Endometrial microvascular endothelial cells (primary cell): Measurements from ENCODE around the gene MET. TPM values are rescaled to one million over a fixed set of nuclear protein-coding genes. Genes with fewer than 3 reads are reported as not detected.

Experiments
- in situ Hi-C: cut with HindIII; loops from 2 replicates; pipeline ENCODE4 v1.10.0; 2017; ENCODE audit warnings: low sequenced_read_pairs, low pct_unique_long_range_greater_than_20kb; ENCODE audit errors: inconsistent ontology term
- total RNA-seq: library from RNA; depleted of rRNA; stranded (reverse); fragments of >200 nt; gene quantifications from one replicate; pipeline ENCODE4 v1.2.3, GENCODE V29; 2015; ENCODE audit errors: inconsistent ontology term

The MET gene
- total RNA-seq, 1 donor from 2014 or later: 32.7 TPM

DNA sequence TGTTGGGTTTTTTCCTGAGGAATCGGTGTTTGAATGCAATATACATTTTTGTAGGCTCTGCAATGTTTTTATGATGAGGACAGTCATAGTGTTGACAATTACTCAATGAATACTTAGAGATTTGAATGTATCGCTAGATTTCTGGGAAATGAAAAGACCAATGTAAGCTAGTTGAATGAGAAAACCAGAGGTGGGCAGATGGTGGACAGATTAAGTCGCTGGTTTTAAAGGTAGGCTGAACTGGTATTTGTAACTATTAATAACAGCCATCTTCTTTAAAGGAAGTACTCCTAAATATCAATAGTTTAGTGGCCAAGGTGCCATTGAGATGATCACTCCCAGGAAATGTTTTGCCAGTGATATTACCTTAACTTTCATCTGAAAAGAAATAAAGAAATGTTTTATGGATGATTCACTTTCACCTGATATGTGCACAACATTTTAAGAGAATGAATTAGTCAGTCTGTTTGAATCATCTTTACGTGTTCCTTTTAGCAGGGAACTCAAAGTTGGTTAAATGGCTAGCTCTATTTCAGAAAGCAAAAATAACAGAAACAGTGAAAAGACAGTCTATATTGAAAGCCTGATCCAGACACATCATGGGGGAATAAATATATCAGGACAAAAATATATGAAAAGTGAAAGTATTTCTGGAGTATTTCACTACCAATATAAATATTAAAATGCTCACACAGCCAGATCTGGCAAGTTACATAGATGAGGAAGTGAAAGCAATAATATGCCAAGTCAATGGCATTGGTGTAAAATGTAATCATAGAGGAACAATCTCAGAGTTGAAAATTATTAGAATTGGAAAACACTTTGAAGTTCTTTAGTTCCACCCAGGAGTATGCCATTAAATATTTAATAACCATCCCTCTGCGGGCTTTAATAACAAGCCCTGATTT is 20.7 kb downstream of the MET start:
- in situ Hi-C loops: no loop called here

DNA sequence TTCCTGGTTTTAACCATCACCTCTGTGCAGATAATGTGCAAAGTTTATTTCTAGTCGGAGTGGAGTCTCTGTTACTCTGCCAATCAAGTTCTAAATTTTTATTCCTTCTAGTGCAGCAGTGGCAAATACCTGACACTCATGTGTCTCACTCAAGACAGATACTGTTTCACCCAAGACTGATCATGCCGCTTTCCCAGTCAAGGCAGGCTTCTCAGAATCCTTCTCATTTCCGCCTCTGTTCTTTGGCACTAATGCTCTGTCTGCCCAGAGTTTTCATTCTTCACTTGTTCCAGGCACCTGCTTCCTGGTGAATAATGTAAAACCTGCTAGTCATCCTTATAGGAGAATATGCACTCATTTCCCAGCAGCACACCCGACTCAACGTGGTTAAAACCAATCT is 24.7 kb downstream of the MET start:
- in situ Hi-C loops: no loop called here

DNA sequence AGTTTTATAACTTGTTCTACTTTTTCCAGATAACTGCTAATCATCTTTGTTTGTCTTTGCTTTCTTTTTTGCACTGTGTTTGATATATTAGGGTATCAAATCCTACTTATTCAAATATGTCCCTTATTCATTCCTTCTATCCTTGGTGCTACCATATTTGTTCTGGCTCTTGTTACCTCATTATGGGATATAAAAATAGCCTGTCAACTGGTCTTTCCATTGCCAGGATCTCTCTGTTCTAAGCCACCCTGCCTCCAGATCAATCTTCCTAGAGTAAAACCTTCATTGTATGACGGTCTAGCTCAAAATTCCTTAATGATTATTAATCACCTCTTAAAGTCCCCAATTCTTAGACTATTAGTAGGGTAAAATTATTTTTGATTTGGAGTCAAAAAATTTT is 25.2 kb downstream of the MET start:
- in situ Hi-C loops: no loop called here

DNA sequence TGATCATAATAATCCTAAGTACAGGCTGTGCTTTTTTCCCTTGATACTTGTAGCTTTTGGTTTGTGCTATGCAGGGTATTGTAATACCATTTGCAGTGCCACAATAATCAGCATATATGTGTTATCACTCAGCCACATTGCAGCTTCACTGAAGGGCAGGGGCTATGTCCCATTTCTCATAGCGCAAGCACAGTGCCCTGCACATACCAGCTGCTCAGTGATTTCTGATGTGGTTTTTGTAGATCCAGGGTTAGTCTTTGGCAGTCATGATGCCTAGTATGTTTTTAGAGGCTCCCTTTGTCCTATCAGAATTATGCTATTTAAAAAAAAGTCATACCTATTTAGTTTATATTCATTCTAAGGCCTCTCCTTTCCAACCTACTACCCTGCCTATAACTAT is 25.8 kb downstream of the MET start:
- in situ Hi-C loops: no loop called here

DNA sequence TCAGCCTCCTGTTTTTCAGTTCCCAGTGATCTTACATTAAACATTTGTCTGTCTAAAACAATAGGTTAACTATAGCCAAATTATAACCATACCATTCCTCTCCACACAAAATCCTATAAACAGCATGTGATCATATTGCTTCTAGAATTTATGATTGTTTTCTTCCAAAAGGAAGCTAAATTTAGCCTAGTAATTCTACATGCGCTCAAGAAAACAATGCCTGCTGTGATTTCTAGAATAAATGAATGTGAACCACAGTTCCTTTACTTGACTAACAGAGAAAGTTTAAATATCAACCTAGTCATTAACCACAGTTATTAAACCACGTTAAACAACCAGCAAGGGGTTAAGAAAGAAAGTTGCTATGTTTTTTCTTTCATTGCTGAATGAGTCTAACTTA is 26.4 kb downstream of the MET start:
- in situ Hi-C loops: no loop called here

DNA sequence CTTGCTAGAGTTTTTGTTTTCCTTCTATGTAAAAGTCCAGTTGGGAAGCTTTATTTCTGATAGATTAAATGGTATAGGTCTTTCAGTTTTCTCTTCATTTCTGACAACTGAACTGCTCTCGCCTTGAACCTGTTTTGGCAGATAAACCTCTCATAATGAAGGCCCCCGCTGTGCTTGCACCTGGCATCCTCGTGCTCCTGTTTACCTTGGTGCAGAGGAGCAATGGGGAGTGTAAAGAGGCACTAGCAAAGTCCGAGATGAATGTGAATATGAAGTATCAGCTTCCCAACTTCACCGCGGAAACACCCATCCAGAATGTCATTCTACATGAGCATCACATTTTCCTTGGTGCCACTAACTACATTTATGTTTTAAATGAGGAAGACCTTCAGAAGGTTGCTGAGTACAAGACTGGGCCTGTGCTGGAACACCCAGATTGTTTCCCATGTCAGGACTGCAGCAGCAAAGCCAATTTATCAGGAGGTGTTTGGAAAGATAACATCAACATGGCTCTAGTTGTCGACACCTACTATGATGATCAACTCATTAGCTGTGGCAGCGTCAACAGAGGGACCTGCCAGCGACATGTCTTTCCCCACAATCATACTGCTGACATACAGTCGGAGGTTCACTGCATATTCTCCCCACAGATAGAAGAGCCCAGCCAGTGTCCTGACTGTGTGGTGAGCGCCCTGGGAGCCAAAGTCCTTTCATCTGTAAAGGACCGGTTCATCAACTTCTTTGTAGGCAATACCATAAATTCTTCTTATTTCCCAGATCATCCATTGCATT is 27.1 kb downstream of the MET start:
- in situ Hi-C loops: no loop called here

DNA sequence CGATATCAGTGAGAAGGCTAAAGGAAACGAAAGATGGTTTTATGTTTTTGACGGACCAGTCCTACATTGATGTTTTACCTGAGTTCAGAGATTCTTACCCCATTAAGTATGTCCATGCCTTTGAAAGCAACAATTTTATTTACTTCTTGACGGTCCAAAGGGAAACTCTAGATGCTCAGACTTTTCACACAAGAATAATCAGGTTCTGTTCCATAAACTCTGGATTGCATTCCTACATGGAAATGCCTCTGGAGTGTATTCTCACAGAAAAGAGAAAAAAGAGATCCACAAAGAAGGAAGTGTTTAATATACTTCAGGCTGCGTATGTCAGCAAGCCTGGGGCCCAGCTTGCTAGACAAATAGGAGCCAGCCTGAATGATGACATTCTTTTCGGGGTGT is 27.7 kb downstream of the MET start:
- in situ Hi-C loops: no loop called here

DNA sequence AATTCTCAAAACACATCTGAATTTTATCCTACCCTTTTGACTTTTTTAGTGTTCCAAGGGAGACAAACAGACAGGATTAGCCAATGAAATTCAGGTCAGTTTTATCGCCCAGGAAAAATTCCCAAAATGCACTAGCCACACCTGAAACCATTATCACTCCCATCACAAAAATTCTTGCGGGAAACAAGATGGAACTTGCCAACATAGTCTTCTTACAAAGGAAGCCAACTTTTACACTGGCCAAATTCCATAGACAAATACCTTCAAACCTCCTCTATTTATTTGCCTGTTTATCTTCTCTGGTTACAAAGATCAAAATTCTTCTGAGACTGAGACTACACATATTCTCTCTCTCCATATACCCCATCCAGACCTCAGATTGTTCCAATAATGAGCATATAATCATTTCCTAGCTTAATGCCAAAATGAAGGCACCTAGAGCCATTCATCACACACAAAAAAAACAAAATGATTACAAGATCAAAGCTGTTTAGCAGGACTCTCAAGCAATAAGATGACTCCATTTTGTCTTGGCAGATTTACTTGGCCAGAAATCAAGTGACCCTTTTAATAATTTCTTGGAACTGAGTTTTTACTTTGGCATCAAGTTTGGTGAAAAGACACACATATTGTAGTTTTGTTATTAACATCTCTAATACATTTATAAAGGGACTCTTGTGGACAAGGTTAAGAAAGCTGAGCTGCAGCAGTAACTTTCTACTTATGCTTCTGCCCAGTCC is 30.2 kb downstream of the MET start:
- in situ Hi-C loops: no loop called here

DNA sequence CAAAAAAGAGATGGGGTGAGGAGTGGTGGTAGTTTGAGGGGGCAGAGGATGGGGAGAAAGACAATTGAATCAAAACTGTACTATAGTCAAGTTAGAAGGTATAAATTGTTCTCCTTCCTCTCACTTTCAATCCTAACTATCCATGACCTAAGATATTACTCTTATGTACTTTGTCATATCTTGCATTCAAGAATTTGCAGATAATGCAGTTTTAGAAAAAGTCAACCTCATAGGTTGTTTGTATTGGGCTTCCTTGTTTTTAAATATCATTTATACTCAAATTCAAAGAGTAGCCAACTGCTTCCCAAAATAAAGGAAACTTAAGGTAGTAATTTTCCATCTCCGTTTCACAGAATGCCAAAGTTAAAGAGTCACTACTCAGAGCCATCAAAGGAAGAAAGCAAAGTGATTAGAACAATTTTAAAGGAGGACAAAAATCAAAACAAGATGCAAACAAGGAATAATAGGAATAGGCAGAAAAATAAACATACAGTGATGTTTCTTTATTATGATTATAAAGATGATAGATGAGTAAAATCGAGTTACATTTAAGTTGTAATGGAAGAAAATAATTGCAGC is 32.7 kb downstream of the MET start:
- in situ Hi-C loops: no loop called here

DNA sequence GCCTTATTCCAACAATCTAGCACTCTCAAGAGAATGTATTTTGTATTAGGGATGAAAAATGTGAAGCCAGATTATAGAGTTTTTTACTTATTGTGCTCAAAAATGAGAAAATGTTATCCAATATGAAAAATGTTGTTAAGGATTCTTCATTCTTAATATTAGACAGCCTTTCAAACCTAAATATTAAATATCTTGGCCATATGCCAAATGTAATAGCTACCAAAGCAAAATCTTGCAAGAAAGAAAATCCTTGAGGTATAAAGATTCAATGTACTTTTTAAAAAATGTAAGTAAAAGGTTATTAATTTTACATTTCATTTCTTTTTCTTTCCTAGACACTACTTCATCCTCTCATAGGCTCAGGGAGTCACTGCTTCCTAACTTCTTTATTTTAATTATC is 33.4 kb downstream of the MET start:
- in situ Hi-C loops: no loop called here

DNA sequence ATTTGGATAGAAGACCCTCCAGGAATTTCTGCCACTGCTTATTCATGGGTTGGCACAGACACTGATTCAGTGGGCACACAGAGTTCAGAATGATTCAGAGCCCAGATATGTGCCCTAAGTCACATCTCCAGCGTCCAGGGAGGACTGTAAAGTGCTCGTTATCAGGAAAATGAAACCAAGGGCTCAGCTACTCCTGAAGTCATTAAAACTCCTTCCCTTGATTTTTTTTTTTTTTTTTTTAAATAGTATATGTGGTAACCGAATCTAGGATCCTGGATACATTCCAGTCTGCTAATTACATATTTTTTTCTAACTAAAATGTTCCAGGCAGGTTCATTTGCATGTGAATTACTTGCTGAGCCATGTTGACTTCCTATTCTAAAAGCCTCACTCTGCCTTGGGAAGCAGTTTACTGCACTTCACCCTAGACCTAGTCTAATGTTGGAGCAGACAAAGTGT is 34.7 kb downstream of the MET start:
- in situ Hi-C loops: no loop called here

DNA sequence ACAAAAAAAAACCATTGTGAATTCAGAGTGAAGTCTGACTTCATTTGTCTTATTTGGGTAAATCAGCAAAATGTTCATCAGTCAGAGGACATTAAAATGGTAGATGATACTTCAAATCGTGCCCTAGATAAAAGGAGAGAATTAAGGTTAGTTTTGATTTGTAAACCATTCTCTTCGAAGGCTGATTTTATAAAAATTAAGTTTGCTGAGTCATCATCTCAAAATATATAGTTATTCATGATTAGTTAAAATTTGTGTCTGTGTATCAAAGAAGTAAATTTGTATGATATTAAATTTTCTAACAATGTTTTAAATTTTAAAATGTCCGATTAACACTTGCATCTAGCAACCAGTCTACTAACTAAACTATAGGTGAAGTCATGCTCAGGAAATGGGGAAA is 35.3 kb downstream of the MET start:
- in situ Hi-C loops: no loop called here

DNA sequence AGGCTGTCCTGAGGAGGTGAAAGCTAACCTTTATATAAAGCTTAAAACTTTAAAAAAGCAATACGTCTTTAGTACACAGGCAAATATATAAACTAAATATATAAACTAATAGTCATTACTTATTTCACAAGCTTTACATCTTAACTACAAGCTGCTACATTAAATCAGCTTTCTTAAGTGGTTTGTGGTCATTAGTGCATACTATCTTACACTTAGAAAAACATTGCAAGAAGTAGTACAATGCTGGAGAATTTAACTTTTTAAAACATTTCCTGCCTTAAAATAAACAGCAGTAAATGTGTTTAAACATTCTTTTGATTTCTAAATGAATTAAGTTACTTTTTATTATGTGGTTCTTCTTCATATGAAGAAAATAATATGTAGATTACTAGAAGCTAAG is 36.3 kb downstream of the MET start:
- in situ Hi-C loops: no loop called here

DNA sequence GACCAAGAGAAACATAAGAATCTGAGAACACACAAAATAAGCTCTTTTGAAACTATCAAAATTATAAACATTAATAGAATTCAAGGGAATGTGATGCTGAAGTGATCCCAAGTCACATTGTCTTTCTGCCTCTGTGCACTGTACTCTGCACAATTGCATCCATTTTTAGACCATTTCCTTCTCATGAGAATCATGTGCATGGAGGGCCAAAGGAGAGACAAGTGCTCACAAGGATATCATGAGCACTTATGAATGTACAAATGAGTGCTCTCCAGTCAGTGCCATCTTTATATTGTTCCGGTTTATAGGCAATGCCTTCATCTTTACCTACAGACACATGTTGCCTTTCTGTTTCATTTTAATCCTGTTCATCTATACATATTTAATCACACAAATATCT is 36.9 kb downstream of the MET start:
- in situ Hi-C loops: no loop called here

DNA sequence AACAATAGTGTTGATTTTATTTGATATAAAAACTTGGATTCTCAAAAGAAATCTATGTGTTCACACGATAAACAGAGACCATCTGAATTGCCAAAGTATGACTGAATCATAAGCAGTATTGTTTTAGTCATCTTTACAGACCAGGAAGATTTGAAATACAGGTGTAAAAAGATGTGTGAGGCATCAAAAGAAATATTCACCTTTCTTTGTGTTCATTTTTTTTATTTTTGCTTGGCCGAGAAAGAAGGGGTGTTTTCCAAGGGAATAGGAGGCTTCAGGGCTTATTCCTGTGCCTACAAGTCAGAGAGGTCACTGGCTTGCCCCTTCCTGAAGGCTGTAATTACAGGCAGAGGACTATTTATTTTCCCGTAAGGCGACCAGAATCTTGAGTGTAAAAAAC is 37.3 kb downstream of the MET start:
- in situ Hi-C loops: no loop called here

DNA sequence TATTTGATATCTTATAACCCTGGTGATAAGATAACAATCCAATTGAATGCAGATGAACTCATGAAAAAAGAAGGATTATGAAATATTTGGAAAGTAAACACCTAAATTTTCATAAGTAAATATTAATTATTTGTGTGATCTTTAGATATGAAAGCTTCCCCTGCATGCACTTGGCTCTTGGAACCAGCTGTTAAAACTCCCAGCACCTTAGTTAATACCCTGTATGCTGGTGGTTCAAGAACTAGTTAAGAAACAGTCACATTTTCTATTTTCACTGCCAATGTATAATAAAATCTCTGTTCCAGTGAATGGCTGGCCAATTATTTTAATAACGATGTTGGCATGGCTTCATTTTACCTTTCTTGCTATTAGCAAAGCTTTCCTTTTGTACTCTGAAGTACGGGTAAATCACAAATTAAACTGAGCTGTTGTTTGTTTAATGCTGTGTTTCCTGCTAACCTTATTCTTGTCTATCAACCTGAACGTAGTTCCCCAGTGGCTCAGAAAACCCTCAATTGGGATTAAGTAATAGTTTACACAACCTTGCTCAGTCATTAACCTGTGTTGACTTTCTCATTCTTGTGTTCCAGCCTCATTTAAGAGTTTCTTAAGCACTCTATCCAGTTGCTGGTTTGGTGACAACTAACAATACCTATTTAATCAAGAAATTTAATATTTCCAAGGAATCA is 38.9 kb downstream of the MET start:
- in situ Hi-C loops: no loop called here

DNA sequence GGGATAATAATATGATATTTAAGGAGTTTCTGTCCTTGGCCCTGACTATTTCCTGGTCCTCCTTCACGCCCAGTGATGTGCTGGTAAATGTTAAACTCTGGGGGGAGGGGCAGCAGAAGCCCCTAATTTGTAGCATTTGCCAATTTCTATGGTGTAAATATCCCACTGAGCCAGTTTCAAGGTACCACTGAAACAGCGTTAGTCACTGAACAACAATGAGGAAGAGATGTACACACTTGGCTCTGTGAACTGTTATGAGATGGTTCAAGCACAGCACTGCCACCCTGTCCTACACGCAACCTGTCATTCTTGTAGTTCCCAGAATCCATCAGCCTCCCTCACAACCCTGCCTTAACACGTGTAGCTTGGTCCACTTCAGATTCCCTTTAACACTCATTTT is 39.8 kb downstream of the MET start:
- in situ Hi-C loops: no loop called here

DNA sequence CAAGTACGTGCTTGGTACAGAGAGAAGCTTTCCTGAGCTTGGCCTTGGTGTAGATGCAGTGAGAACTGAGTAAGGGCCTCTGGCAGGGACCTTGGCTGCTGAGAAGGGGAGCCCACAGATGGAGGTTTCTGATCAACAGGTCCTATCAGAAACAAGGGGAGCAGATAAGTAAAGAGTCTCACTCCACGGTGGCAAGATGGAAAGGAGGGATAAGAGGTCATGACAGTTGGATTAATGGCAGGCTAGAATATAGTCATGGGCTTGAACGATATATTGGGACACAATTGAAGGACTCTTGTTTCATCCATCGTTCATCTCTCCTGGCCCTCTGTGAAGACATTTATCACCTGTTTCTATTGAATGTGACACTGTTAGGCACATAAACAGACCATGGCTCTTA is 41.5 kb downstream of the MET start:
- in situ Hi-C loops: no loop called here

DNA sequence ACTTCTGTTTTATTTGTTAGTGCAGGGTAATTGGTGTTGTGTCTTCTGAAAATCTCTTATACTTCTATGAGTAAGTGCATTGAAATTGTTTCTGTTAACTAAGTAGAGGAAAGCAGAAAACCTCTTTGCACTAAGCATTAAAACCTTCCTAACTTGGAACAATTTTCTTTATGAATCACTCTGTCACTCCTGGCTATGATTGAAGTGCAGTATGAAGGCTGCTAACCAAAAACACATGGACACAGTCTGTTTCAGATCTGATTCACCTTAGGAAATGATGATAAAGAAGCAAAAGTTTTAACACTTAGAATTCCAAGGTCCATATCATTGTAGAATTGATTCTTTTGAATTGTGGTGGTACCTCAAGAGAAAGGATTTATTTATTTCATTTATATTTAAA is 41.9 kb downstream of the MET start:
- in situ Hi-C loops: no loop called here
